A673 (cell line): Measurements from ENCODE around the gene THYN1. TPM values are rescaled to one million over a fixed set of nuclear protein-coding genes. Genes with fewer than 3 reads are reported as not detected.
"Not testable (repeated sequence)": the region's sequence is repeated elsewhere in the genome, so short reads cannot be mapped to it uniquely, and the experiment has no call there.

Experiments
- BruUV-seq: library from RNA; stranded (reverse); fragments of 400-500 nt; replicated peaks from 2 replicates; lab custom pipeline; 2021; lab: Mats Ljungman, UMichigan
- CTCF ChIA-PET: fragments of 300-600 bp; sonication (Branson Sonifier 250); formaldehyde crosslinking; loops from one replicate; lab custom pipeline; 2022; ENCODE audit warnings: antibody characterized with exemption; lab: Charles Lee
- POLR2A ChIA-PET: fragments of 300-600 bp; sonication (Branson Sonifier 250); formaldehyde crosslinking; loops from one replicate; lab custom pipeline; 2022; ENCODE audit warnings: antibody characterized with exemption; ENCODE audit not compliant: low non-redundant PET; lab: Charles Lee
- DNase-seq: peaks from one replicate; pipeline ENCODE4 v3.0.0-alpha.2; 2015; ENCODE audit warnings: low spot score
- H3K27ac ChIP-seq: fragments of 200-600 bp; sonication (generic); 2 replicates; pipeline ENCODE4 v1.5.1; 2016; ENCODE audit warnings: mixed run types, low read depth, mild to moderate bottlenecking, mixed read lengths, antibody characterized with exemption, low read length; ENCODE audit not compliant: poor library complexity, severe bottlenecking
- H3K27me3 ChIP-seq: fragments of 200-600 bp; sonication (generic); replicated peaks from 2 replicates; pipeline ENCODE4 v1.6.1; 2017; ENCODE audit warnings: mixed run types, low read depth, mild to moderate bottlenecking, mixed read lengths, antibody characterized with exemption, low read length; ENCODE audit not compliant: insufficient read depth, poor library complexity
- H3K36me3 ChIP-seq: fragments of 200-600 bp; sonication (generic); 2 replicates; pipeline ENCODE4 v1.6.1; 2016; ENCODE audit warnings: mixed run types, mild to moderate bottlenecking, mixed read lengths, antibody characterized with exemption, low read length; ENCODE audit not compliant: insufficient read depth, poor library complexity, severe bottlenecking
- H3K4me1 ChIP-seq: fragments of 200-600 bp; sonication (generic); 2 replicates; pipeline ENCODE4 v1.6.1; 2017; ENCODE audit warnings: mixed run types, mild to moderate bottlenecking, mixed read lengths, antibody characterized with exemption, low read length; ENCODE audit not compliant: insufficient read depth, poor library complexity, severe bottlenecking
- H3K4me3 ChIP-seq: fragments of 200-600 bp; sonication (generic); 2 replicates; pipeline ENCODE4 v1.5.1; 2016; ENCODE audit warnings: low read depth, mixed run types, mild to moderate bottlenecking, mixed read lengths, low read length; ENCODE audit not compliant: poor library complexity, severe bottlenecking
- H3K9me3 ChIP-seq: fragments of 200-600 bp; sonication (generic); 2 replicates; pipeline ENCODE4 v1.6.1; 2016; ENCODE audit warnings: mixed run types, low read depth, mild to moderate bottlenecking, mixed read lengths, antibody characterized with exemption, low read length; ENCODE audit not compliant: poor library complexity, severe bottlenecking
- CTCF ChIP-seq: fragments of 300-800, 200-600 bp; sonication (generic); conservative IDR thresholded peaks from 2 replicates; pipeline ENCODE4 v1.5.1; 2017; ENCODE audit warnings: low read depth, mild to moderate bottlenecking, antibody characterized with exemption, low read length, moderate library complexity, mixed read lengths
- EZH2 ChIP-seq: fragments of 200-600 bp; sonication (generic); IDR thresholded peaks from 2 replicates; pipeline ENCODE4 v1.6.1; 2017; ENCODE audit warnings: borderline replicate concordance, low read depth, mild to moderate bottlenecking, mixed read lengths, antibody characterized with exemption, low read length; ENCODE audit not compliant: poor library complexity, severe bottlenecking
- intact Hi-C: fragments of 100-400 bp; cut with micrococcal nuclease; formaldehyde crosslinking; loops from one replicate; pipeline ENCODE4 v1.10.0; 2022; ENCODE audit not compliant: unreplicated experiment
- total RNA-seq: library from RNA; stranded (reverse); gene quantifications from 2 replicates; pipeline ENCODE4 v1.2.3, GENCODE V29; 2021

Gene THYN1
- total RNA-seq, 1 experiment from 2014 or later: 57.2 TPM

GRCh38 chr11:134257101-134257500 lies 3.9 kb upstream of the THYN1 start:
- Histone ChIP-seq H3K27me3 (no peaks in the 10 kb centered on the region), H3K9me3 (no peaks in the 10 kb centered on the region), H3K27ac (no peak overlapping the region), H3K36me3 (peaks cover 29% of the 10 kb centered on the region), H3K4me3 (no peak overlapping the region), H3K4me1 (peaks cover 8% of the 10 kb centered on the region)
- TF ChIP-seq CTCF (no peak), EZH2 (no peak)
- DNase-seq: no peak
- CTCF ChIA-PET: no interaction called here
- BruUV-seq: no TSS peak
- POLR2A ChIA-PET: no interaction called here
- intact Hi-C loops: no loop called here

GRCh38 chr11:134255184-134255561 lies 2.0 kb upstream of the THYN1 start:
- H3K4me3 ChIP-seq, BruUV-seq, H3K27me3 ChIP-seq, CTCF ChIA-PET, DNase-seq, POLR2A ChIA-PET, H3K9me3 ChIP-seq, intact Hi-C loops, H3K27ac ChIP-seq: not testable (repeated sequence)
- H3K4me1 ChIP-seq: peaks cover 10% of the 10 kb centered on the region
- peaks cover 29% of the 10 kb centered on the region for H3K36me3 ChIP-seq

- ChIA-PET POLR2A (no interaction called here), CTCF (no interaction called here)
- no peak for TF ChIP-seq EZH2
- no peak for TF ChIP-seq CTCF
- Histone ChIP-seq H3K4me3 (peak overlapping the region; percentile 55), H3K9me3 (no peaks in the 10 kb centered on the region), H3K36me3 (peaks cover 27% of the 10 kb centered on the region), H3K4me1 (peaks cover 10% of the 10 kb centered on the region), H3K27me3 (no peaks in the 10 kb centered on the region), H3K27ac (no peak overlapping the region)
- BruUV-seq: no TSS peak
- intact Hi-C loops: no loop called here
- no peak for DNase-seq
Measured at GRCh38 chr11:134254433-134255183, 1.5 kb upstream of the THYN1 start.
